ENCODE measurements around the gene PIGM.

PIGM gene

DNA sequence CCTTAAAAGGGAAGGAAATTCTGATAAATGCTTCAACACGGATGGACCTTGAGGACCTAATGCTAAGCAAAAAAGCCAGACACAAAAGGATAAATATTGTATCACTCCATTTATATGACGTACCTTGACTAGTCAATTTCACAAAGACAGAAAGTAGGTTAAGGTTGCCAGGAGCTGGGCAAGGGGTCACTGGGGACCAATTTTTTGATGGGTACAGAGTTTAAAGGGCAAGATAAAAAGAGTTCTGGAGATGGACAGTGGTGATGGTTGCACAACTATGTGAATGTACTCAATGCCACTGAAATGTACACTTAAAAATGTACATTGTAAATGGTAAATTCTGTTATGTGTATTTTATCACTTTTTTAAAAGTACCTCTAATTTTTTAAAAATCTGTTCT is 45.7 kb downstream of the PIGM start:
- TF ChIP-seq, protein P1, sequence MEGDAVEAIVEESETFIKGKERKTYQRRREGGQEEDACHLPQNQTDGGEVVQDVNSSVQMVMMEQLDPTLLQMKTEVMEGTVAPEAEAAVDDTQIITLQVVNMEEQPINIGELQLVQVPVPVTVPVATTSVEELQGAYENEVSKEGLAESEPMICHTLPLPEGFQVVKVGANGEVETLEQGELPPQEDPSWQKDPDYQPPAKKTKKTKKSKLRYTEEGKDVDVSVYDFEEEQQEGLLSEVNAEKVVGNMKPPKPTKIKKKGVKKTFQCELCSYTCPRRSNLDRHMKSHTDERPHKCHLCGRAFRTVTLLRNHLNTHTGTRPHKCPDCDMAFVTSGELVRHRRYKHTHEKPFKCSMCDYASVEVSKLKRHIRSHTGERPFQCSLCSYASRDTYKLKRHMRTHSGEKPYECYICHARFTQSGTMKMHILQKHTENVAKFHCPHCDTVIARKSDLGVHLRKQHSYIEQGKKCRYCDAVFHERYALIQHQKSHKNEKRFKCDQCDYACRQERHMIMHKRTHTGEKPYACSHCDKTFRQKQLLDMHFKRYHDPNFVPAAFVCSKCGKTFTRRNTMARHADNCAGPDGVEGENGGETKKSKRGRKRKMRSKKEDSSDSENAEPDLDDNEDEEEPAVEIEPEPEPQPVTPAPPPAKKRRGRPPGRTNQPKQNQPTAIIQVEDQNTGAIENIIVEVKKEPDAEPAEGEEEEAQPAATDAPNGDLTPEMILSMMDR (conservative IDR thresholded peaks at IDR 0.05) = no peak
- H3K27ac ChIP-seq = no peak overlapping the region

DNA sequence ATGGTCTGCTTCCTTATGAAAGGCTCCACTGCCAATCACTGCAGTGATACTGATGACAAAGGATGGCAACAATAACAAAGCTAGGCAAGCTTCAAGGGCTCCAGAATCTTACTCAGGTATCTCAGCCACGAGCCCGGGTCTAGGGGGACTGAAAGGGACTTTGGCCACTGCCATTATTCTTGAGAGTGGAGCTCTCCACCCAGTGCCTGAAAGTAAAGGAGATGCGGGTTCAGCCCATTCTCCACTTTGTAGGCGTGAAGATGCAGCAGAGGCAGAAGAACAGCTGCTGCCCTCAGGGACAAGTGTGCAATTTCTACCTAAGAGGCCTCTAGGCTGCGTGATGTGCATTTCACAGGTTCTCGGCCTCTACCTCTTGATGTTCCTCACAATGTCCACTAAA is 46.3 kb downstream of the PIGM start:
- H3K27ac ChIP-seq = no peak overlapping the region
- TF ChIP-seq, protein P1 (conservative IDR thresholded peaks at IDR 0.05) = no peak

- TF ChIP-seq, protein P1 (conservative IDR thresholded peaks at IDR 0.05) = no peak
- H3K27ac ChIP-seq = no peak overlapping the region
Observed at GRCh38 chr1:159983681-159984080, 48.1 kb downstream of the PIGM start.

GRCh38 chr1:159982280-159982679 is 49.5 kb downstream of the PIGM start:
- TF ChIP-seq, protein P1 (conservative IDR thresholded peaks at IDR 0.05) = no peak
- no peak overlapping the region for H3K27ac ChIP-seq

GRCh38 chr1:159981351-159982055 is 50.3 kb downstream of the PIGM start:
- H3K27ac ChIP-seq = no peak overlapping the region
- TF ChIP-seq, protein P1 (conservative IDR thresholded peaks at IDR 0.05) = no peak

GRCh38 chr1:159980786-159981185 is 51.0 kb downstream of the PIGM start:
- no peak overlapping the region for H3K27ac ChIP-seq

DNA sequence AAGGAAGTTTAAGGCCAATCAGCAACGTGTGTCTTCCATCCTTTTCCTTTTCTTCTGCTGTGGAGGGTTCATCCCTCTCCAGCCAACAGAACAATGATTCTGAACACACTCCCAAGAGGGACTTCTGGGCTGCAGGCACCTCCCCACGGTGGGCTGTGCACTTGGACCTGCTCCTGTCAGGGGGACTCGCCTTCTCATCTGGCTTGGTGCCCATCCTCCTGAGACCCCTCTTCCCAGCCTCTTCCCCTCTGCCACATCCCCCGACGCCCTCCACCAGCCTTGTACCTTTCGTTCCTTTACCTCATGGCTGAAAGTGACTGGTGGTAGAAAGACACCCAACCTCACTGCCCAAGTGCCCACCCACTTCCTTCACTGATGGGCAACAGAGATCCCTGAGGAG is 51.7 kb downstream of the PIGM start:
- no peak overlapping the region for H3K27ac ChIP-seq
- TF ChIP-seq, protein P1 (conservative IDR thresholded peaks at IDR 0.05) = no peak

More at GRCh38 chr1:159980786-159981185, 51.0 kb downstream of the PIGM start:
- TF ChIP-seq, protein P1 (conservative IDR thresholded peaks at IDR 0.05) = no peak
